AG09309 (cell line): ENCODE measurements around the gene MDP1.

ENCODE experiments used
- DNase-seq: peaks from one replicate; pipeline ENCODE4 v3.0.0-alpha.2; 2010; ENCODE audit warnings: low read depth
- H3K4me3 ChIP-seq: 2 replicates; pipeline ENCODE4 v1.5.1; 2011; ENCODE audit warnings: mild to moderate bottlenecking, low read depth, low read length, moderate library complexity; ENCODE audit not compliant: control insufficient read depth
- TF ChIP-seq, protein P1 (sequence below): IDR thresholded peaks from 2 replicates; pipeline ENCODE4 v1.5.1; 2011; ENCODE audit warnings: mild to moderate bottlenecking, low read depth, low read length, inconsistent platforms; ENCODE audit not compliant: insufficient read depth, control insufficient read depth; ENCODE audit errors: missing control alignments

The MDP1 gene

DNA sequence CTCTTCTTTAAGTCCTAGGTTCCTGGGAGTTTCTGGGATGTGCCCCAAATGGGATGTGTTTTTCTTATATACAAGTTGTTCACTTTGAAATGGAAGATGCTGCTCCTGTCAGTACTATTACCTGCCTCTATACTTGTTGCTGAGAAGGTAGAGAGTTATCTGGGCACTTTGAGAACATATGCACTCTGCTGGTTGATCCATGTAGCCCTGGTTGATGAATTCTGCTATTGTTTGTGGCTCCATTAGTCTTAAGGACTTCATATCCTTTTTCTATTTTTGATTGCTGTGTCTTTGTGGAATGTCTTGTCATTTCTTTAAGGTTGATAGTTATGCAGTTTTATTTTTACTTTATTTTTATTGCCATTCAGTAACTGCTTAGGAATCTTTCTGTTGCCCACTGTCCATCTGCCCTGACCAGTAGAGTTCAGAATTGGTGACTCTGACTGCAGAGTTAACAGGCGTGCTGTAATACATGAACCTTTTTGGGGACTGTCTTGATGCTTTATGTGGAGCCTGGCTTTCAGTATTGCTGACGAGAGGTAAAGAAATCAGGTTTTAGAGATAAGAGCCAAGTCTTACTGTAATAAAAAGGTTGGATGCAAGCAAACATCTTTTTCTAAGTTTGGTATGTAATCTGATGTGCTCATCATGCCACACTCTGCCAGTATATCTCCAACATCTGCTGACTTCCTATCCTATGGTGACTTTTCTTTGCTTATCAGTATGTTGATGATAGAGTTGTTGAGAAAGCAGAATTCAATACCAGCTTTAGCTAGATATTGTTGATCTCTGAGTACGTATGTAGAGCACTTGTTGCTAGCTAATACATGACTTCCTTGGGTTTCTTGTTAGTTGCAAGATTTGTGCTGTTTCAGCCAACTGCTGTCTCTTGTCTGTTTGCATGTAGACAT lies 18.5 kb upstream of the MDP1 start:
- no peak overlapping the region for H3K4me3 ChIP-seq
- DNase-seq, result no peak
- TF ChIP-seq, protein P1, sequence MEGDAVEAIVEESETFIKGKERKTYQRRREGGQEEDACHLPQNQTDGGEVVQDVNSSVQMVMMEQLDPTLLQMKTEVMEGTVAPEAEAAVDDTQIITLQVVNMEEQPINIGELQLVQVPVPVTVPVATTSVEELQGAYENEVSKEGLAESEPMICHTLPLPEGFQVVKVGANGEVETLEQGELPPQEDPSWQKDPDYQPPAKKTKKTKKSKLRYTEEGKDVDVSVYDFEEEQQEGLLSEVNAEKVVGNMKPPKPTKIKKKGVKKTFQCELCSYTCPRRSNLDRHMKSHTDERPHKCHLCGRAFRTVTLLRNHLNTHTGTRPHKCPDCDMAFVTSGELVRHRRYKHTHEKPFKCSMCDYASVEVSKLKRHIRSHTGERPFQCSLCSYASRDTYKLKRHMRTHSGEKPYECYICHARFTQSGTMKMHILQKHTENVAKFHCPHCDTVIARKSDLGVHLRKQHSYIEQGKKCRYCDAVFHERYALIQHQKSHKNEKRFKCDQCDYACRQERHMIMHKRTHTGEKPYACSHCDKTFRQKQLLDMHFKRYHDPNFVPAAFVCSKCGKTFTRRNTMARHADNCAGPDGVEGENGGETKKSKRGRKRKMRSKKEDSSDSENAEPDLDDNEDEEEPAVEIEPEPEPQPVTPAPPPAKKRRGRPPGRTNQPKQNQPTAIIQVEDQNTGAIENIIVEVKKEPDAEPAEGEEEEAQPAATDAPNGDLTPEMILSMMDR, result no peak

DNA sequence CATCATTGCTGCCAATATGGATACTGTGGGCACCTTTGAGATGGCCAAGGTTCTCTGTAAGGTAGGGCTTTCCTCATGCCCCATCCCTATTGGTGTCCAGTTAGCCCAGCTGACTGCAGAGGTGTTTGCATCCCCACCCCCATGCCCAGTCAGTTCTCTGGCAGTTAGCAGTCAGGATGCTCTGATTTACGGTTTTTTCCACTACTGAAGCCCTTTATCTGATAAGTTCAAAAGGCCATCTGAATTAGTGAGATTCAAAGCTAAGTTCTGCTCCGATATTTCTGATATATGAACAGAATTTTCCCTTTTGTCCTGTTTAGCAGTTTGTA lies 17.6 kb upstream of the MDP1 start:
- TF ChIP-seq, protein P1, result no peak
- DNase-seq, result no peak
- H3K4me3 ChIP-seq, result peak overlapping the region; percentile 66

DNA sequence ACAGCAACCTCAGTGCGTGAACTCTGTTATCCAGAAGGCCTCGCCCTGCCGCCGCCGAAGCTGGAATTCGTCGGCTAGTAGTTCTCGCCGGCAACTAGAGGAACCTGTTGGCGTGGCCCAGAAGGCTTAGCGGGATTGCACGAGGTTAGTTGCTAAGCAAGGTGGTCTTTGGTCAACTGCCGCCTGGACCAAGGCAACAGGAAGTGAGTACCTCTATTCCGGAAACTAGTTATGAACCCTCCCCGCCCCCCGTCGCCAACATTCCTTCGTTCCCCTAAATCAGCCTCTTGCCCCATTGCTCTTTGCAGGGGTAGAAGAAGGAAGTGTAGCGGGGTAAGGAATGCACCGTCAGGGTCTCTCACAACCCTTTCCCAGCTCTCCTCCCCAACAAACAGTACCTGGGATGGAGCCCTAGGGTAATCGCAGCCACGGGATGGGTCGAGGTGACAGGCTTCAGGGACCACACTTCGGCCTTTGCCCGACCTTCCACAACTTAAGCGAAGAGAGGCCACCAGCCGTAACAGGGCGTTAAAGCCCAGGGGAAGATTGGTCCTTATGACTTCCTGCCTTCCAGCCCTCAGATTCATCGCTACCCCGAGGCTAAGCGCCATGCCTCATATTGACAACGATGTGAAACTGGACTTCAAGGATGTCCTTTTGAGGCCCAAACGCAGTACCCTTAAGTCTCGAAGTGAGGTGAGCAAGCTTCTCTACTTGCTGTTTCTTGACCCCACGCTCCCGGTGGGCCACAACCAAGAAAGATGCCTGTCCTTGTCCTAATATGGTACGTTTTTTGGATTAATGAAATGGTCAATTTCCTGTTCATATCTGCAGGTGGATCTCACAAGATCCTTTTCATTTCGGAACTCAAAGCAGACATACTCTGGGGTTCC lies 17.0 kb upstream of the MDP1 start, which contains the start of gene GMPR2:
GMPR2 (plus strand) TSS at position 285 of the 893 bp plus-strand sequence; CDS start at position 610, 325 bp downstream.
- peak within 1 kb of the TSS; percentile 66 for H3K4me3 ChIP-seq
- TF ChIP-seq, protein P1, result no peak
- DNase-seq, result no peak

DNA sequence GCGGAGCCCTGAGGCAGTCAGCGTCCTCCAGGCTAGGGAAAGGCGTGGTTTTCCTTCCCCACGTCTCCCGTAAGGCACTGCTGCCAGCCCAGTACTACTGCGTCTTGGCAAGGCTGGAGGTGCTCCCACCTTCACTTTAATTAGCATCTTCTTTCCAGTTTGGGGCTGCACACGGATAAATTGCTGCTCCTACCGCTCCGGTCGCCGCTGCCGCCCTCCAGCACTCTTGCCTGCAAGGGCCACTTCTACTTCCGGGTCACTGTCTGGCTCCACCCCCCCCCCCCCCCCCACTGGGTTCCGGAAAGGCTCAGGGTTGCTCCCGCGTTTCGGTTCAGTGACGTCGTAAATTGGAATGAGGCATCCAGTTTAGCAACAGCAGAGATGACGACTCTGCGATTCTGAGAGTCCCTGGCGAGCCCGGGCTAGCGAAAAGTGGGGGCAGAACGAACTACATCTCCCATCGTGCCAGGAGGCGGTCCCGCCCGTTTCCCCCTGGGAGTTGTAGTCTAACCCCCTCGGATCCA lies 16.3 kb upstream of the MDP1 start, which contains the start of gene NEDD8:
NEDD8 (minus strand) TSS at position 247 of the 524 bp plus-strand sequence; CDS start at position 147, 100 bp downstream.
- DNase-seq, result peak; percentile 75
- peak within 1 kb of the TSS; percentile 66 for H3K4me3 ChIP-seq
- TF ChIP-seq, protein P1, result no peak

DNA sequence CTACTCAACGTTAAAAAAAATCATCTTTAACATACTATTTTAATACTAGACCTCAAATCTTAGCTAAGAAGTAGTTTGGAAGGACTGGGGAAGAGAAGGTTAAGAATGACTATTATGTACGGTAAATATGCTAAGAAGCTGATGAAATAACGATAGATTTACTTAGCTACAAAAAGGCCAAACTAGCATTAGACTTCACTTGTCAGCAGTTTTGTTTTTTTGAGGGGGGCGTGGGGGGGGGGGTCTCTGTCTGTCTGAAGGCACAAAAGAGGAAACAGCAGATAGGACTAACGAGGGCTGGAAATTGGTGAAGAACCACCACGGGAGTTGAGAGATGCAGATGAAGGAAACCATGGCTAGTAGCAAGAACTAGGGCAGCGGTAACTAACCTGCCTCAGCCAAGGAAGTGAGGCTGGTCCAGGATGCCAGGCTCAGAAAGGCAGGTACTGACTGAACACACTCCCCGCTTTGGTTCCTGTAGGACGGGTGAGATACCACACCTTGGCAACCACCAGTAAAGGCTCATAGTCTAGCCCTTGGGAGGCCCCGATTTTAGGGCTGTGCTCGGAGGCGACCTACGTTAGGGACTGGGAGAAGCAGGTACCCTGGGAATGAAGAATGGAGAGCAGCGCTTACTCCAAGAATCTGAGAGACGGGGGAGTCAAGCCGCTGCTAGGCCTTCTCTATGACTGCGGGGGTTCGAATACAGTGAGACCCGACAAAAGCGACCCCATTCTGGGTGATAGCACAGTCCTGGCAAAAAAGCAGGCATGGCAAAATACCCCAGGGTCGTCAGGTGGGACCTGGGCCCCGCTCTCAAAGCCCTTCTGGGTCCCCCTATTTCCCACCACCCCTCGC lies 15.6 kb upstream of the MDP1 start:
- peak overlapping the region; percentile 66 for H3K4me3 ChIP-seq
- DNase-seq, result no peak
- TF ChIP-seq, protein P1, result no peak
